8988T (cell line): ENCODE measurements around the gene KRTAP10-6.
"Not testable (repeated sequence)": the region's sequence is repeated elsewhere in the genome, so short reads cannot be mapped to it uniquely, and the experiment has no call there.

Experiments
- DNase-seq: peaks from one replicate; pipeline ENCODE4 v3.0.0; 2011

Gene KRTAP10-6

GRCh38 chr21:44616591-44616926 is 24.3 kb upstream of the KRTAP10-6 start:
- no peak for DNase-seq

GRCh38 chr21:44615911-44616590 is 23.7 kb upstream of the KRTAP10-6 start:
- DNase-seq: no peak

- DNase-seq: no peak
Observed at GRCh38 chr21:44615466-44615865, 23.2 kb upstream of the KRTAP10-6 start.

GRCh38 chr21:44614961-44615391 is 22.7 kb upstream of the KRTAP10-6 start:
- no peak for DNase-seq

GRCh38 chr21:44614161-44614631 is 21.9 kb upstream of the KRTAP10-6 start:
- no peak for DNase-seq

- DNase-seq: no peak
Observed at GRCh38 chr21:44613386-44614155, 21.3 kb upstream of the KRTAP10-6 start.

GRCh38 chr21:44612669-44613229 is 20.4 kb upstream of the KRTAP10-6 start:
- DNase-seq: no peak

- DNase-seq: no peak
Observed at GRCh38 chr21:44612029-44612486, 19.8 kb upstream of the KRTAP10-6 start, which contains the start of gene KRTAP10-8. Gene KRTAP10-8, plus strand, starts transcription at chr21:44612079. Its CDS starts 22 bp downstream, at chr21:44612101.

GRCh38 chr21:44611551-44611950 is 19.2 kb upstream of the KRTAP10-6 start:
- no peak for DNase-seq

- not testable (repeated sequence) for DNase-seq
Observed at GRCh38 chr21:44610157-44610843, 18.0 kb upstream of the KRTAP10-6 start.

- no peak for DNase-seq
Observed at GRCh38 chr21:44609193-44609592, 16.9 kb upstream of the KRTAP10-6 start.

GRCh38 chr21:44606495-44606894 is 14.2 kb upstream of the KRTAP10-6 start:
- no peak for DNase-seq

GRCh38 chr21:44603911-44604310 is 11.6 kb upstream of the KRTAP10-6 start:
- DNase-seq: no peak

- no peak for DNase-seq
Observed at GRCh38 chr21:44603109-44603875, 11.0 kb upstream of the KRTAP10-6 start.

GRCh38 chr21:44602463-44602850 is 10.2 kb upstream of the KRTAP10-6 start:
- no peak for DNase-seq

- no peak for DNase-seq
Observed at GRCh38 chr21:44601596-44602462, 9.5 kb upstream of the KRTAP10-6 start.

GRCh38 chr21:44601091-44601490 is 8.8 kb upstream of the KRTAP10-6 start:
- DNase-seq: not testable (repeated sequence)

GRCh38 chr21:44600118-44600978 is 8.0 kb upstream of the KRTAP10-6 start, which contains the start of gene KRTAP10-7:
Gene KRTAP10-7, plus strand, starts transcription at chr21:44600597. Its CDS starts 25 bp downstream, at chr21:44600622.
- not testable (repeated sequence) for DNase-seq

- DNase-seq: no peak
Observed at GRCh38 chr21:44599264-44600029, 7.1 kb upstream of the KRTAP10-6 start.
